ENCODE data around the gene OR2L5.

DNA sequence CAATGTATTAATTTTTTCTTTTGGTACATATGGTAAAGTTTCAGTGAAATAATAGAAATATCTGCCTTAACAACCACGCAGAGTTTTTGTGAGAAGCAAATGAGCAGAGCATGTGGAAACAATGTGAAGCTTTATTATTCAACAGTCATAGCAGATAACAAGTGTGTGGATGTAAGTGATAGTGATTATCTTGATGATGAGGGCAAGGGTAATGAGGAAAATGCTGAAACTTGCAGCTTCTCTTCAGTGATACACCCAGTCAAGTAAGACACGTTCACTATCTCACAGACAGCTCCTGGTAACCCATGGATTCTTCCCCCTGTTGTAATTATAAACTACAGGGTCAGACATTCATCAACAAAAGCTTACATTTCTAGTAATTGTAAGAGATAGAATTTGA is 14.6 kb upstream of the OR2L5 start:
- TF ChIP-seq, protein P1, sequence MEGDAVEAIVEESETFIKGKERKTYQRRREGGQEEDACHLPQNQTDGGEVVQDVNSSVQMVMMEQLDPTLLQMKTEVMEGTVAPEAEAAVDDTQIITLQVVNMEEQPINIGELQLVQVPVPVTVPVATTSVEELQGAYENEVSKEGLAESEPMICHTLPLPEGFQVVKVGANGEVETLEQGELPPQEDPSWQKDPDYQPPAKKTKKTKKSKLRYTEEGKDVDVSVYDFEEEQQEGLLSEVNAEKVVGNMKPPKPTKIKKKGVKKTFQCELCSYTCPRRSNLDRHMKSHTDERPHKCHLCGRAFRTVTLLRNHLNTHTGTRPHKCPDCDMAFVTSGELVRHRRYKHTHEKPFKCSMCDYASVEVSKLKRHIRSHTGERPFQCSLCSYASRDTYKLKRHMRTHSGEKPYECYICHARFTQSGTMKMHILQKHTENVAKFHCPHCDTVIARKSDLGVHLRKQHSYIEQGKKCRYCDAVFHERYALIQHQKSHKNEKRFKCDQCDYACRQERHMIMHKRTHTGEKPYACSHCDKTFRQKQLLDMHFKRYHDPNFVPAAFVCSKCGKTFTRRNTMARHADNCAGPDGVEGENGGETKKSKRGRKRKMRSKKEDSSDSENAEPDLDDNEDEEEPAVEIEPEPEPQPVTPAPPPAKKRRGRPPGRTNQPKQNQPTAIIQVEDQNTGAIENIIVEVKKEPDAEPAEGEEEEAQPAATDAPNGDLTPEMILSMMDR (IDR thresholded peaks at IDR 0.05), result no peak
- TF ChIP-seq POLR2AphosphoS5 (IDR thresholded peaks at IDR 0.05), result no peak
